ENCODE results near the gene RYR3. TPM values are rescaled to one million over a fixed set of nuclear protein-coding genes. Genes with fewer than 3 reads are reported as not detected.

The RYR3 gene
- polyA plus RNA-seq, 4 donors, result 4.8 to 10.1 (median 7.1) TPM

DNA sequence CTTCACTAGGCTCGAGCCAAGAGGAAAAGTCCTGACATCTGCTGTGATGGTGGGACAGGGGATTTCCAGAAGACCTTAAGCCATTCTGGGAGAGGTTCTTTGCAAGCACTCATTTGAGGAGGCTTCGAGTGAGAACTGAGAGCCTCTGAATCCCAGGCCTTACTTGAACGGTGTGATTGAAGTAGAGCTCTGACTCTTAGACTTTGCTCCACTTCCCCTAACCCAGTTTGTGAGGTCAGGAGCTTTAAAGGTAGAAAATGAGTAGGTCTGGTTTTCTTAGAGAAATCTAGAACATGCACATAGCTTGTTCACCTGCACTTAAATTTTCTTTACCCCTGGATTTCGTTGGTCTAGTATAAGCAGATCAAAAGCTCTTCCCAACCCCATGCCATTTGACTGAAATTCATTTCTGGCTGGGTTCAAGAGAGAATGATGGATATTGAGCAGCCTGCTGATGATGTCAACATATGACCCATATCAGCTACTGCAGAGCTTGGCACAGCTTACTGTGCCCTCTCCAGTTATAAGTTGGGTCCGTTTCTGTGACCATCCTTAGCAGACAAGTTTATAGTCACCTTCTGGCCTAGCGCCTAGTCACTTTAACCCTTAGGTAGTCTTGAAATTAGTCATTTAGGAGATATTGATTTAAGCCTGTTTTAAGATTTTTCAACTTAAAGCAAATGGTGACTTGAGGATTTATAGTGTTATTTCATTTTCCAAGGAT is 428.3 kb downstream of the RYR3 start:
- no peak for DNase-seq (ENCODE audit: low read depth in 4 of 4, low spot score in 3 of 4)

- no peak for DNase-seq (ENCODE audit: low read depth in 4 of 4, low spot score in 3 of 4)
Measured at GRCh38 chr15:33742306-33742705, 431.5 kb downstream of the RYR3 start.

- DNase-seq (ENCODE audit: low read depth in 4 of 4, low spot score in 3 of 4), result no peak
Measured at GRCh38 chr15:33742800-33743199, 432.0 kb downstream of the RYR3 start.

DNA sequence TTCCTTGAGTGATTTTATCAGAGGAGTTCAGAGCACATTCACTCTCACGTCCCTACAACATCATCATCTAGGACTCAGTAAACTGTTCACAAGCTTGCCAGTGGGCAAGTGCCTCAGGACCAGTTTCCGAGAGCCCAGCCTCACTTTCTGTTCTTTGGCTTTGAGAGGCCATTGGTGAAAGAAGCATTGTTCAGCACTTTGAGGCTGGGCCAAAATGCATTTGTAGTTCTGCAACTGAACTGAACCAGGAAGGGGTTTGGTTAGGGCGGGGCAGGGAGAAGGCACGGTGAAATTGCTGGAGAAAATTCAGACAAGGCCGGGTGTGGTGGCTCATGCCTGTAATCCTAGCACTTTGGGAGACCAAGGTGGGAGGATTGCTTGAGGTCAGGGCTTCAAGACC is 435.4 kb downstream of the RYR3 start:
- no peak for DNase-seq (ENCODE audit: low read depth in 4 of 4, low spot score in 3 of 4)

GRCh38 chr15:33753012-33753411 is 442.2 kb downstream of the RYR3 start:
- DNase-seq (ENCODE audit: low read depth in 4 of 4, low spot score in 3 of 4), result no peak

GRCh38 chr15:33754242-33754641 is 443.5 kb downstream of the RYR3 start:
- DNase-seq (ENCODE audit: low read depth in 4 of 4, low spot score in 3 of 4), result no peak

DNA sequence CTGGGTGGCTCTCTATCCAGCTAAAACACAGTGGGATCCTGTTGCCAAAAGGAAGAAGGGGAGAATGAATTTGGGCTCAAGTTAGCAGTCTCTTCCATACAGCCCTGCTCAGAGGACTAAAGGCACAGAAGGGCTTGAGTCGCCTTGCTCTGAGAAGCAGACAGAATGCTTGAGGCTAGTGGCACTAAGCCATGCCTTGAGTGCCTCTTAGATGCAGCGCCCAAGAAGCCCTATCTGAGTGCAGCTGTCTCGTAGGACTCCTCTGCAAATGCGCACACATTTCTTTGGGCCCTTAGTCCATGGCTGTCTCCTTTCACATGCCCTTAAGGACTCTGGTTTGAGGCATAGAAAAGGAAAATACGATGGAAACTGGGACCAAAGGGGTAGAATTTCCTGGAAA is 446.2 kb downstream of the RYR3 start:
- no peak for DNase-seq (ENCODE audit: low read depth in 4 of 4, low spot score in 3 of 4)

- no peak for DNase-seq (ENCODE audit: low read depth in 4 of 4, low spot score in 3 of 4)
Measured at GRCh38 chr15:33757516-33758232, 446.9 kb downstream of the RYR3 start.

DNA sequence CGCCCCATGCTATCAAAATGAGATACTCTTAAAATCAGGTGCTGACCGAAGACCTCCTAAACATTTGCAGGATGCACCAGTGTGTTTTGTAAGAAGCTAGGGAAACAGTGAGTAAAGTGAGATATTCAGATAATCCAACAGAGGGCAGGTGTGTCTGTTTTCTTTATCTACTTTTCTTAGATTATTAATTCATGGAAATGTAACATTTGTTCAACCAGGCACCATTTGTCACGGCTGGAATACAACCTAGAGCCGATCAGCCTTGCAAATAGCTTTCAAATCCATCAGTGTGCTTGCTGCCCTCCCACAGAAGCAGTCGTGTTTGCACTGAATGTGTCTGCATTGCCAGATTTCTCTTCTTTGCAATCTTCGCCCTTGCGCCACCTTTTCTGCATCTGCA is 455.6 kb downstream of the RYR3 start:
- no peak for DNase-seq (ENCODE audit: low read depth in 4 of 4, low spot score in 3 of 4)

DNA sequence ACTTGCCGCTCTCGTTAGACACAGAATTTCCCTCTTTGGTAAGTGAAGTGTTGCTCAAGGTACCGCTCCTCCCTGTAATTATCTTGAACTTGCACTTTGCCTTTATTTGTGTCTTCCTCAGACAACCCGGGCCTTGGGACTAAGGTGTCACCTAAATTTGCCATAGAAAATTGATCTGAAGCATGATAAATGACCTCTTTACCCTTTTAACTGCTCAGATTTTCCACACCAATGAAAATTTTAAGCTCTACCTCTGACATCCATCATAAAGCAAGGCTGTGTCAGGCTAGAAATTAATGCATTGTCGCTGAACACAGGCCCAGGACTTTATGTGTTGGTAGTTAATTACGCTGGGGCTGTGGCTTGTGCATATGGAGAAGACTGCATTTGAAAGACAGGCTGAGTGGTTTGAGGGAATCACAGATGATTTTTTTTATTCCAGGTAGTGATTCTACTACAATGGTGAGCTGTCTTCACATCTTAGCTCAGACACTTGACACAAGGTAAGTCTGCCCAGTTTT is 458.0 kb downstream of the RYR3 start:
- DNase-seq (ENCODE audit: low read depth in 4 of 4, low spot score in 3 of 4), result no peak

DNA sequence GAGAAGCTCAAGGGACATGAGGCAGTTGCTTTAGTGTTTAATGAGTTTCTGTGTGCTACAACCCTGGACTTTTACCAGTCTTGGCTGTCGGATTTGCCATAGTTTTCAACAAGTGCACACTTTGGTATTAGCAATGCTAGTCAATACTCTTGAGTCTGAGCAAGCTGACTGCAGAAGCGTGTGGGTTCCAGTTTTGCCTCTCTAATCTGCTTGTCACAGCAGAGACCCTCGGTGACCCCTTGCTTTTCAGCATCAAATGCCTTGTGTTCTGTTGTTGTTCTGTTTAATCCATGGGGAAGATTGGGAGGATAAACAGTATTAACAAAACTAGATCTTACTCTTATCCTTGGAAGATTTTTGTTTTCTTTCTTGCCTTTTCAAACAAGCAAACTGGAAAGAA is 463.2 kb downstream of the RYR3 start:
- DNase-seq (ENCODE audit: low read depth in 4 of 4, low spot score in 3 of 4), result no peak

- no peak for DNase-seq (ENCODE audit: low read depth in 4 of 4, low spot score in 3 of 4)
Measured at GRCh38 chr15:33778852-33779251, 468.1 kb downstream of the RYR3 start.

DNA sequence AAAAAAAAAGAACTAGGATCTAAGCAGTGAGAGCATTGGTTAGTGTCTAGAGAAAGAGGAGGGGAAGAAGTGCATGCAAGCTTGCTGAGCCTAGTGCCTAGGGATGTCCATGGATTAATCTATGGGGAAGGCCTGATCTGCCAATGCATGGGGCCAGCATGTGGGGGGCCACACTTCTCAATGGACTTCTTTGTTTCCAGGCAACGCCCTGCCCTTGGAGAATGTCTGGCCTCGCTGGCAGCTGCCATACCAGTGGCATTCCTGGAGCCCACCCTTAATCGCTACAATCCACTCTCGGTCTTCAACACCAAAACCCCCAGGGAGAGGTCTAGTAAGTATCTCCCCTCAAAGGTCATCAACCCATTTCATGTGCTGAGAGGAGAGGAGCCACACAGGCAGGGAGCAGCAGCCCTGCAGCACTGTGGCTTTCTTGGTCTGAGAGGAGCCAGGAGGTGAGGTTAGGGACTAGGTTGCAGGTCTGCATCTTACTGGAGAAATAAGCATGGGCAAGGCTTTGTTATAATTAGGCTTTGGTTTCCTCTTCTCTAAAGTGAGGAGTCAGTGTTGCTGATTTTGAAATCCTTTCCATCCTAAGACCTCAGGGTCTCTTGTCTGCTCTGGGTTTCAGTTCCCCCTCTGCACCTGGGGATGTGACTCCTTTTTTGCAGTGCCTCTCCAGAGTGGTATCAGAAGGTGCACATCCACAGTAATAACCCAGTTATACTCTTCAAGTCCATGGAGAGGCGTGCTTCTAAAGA is 469.4 kb downstream of the RYR3 start:
- DNase-seq (ENCODE audit: low read depth in 4 of 4, low spot score in 3 of 4), result no peak

DNA sequence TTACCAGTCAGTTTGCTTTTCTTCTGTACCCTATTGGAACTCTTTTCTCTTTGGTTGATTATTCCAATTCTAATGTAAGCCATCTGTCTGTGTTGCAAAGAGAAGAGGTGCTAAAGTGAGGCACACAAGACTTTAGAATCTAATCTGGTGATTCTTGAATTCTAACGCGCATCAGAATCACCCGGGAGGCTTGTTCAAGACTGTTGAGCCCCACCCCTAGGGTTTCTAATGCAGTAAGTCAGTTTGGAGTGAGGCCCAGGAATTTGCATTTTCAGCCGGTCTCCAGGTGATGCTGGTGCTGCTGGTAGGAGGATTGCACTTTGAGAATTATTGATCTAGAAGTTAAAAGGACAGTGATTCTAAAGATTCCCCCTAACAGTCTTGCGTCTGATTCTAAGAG is 472.2 kb downstream of the RYR3 start:
- no peak for DNase-seq (ENCODE audit: low read depth in 4 of 4, low spot score in 3 of 4)

DNA sequence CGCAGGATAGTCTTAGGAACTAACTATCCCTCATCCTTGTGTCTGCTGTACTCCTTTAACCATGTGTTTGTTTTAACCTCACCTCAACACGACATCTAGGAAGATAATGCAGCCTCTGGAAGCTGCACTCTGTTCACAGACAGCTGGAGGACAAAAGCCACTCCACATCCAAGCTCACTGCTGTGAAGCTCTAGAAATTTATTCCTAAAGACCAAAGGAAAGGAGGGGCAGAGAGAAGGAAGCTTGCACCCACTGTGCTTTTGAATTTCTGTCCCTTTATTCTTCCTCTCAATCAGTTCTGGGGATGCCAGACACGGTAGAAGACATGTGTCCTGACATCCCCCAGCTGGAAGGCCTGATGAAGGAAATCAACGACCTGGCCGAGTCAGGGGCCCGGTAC is 474.6 kb downstream of the RYR3 start:
- DNase-seq (ENCODE audit: low read depth in 4 of 4, low spot score in 3 of 4), result no peak

DNA sequence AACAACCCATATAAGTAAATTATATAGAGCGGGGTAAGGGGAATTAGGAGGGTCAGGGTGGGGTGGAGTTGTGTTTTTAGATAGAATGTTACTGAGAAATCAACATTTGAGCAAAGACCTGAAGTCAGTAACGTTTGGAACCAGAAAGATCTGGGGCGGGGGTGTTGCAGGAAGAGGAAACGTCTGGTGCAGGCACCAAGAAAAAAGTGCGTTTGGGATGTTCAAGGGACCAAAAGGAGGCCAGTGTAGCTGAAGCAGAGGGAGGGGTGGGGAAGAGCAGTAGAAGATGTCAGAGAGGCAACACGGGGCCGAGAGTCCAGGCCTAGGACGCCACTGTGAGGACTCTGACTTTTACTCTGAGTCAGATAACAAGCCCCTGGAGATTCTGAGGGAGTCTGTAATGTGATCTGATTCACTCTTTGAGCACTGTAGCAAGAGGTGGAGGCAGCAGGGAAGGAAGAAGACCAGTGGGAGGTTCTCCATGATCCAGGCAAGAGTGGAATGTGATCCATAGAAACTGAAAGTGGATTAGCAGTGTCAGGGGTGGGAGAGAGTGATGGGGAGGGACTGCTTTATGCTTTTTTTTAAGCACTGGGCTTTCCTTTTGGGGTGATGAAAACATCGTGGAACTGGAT is 478.3 kb downstream of the RYR3 start:
- no peak for DNase-seq (ENCODE audit: low read depth in 4 of 4, low spot score in 3 of 4)

DNA sequence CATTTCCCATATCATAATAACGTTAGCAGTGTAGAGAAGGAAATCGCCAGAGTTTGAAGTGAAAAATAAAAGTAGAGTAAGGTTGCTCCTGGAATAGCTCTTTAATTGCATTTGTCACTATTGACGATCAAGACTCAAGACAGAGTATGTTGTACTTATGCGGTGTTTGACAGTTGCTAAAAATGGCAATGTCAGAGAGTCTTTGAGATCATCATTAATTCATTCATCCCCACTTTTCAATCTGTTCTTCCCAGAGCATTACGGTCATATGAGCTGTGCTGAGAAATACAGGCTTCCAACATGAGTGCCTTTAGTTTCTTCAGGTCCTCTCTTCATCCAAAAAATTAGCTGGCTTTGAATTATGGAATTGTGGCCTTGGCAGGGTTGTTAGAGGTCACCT is 483.7 kb downstream of the RYR3 start:
- DNase-seq (ENCODE audit: low read depth in 4 of 4, low spot score in 3 of 4), result no peak

- no peak for DNase-seq (ENCODE audit: low read depth in 4 of 4, low spot score in 3 of 4)
Measured at GRCh38 chr15:33795070-33795469, 484.3 kb downstream of the RYR3 start.

- no peak for DNase-seq (ENCODE audit: low read depth in 4 of 4, low spot score in 3 of 4)
Measured at GRCh38 chr15:33797651-33798050, 486.9 kb downstream of the RYR3 start.

DNA sequence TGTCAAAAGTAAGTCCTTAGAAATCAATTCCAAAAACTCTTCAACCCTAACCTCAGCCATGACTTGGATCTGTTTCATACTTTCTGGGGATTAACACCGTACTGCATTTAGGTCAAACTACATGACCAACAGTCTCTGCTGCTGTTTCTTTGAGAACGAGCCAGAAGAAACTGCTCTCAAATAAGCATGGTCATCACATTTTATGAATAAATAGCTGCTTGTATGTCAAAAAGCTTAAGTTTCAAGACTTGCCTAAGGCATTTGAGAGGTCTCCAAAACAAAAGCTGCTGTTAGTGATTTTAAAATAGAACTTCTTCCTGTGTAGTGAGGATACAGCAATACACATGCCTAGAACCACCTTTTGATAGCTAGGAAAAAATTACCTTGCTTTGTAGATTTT is 491.2 kb downstream of the RYR3 start:
- DNase-seq (ENCODE audit: low read depth in 4 of 4, low spot score in 3 of 4), result no peak

DNA sequence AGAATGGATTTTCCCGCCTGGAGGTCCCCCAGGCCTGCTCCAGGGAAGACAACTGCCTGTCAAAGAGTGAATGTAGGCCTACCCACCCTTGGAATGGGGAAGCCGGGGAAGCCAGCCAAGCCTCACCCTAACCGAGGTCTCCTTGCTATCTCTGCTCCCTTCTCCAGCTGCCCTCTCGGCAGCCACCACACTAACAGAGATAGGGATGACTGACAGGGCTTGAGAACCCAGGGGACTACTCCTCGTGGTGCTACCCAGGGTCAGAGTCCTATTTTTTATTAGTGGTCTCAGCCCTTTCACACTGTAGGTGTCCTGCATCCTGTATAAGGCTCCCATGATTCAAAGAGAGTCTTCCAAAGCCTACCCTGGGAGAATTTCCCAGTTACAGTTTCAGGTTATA is 496.9 kb downstream of the RYR3 start:
- no peak for DNase-seq (ENCODE audit: low read depth in 4 of 4, low spot score in 3 of 4)

Measured in right renal pelvis (tissue), 4 donors.